Panc1 (cell line): ENCODE measurements around the gene WNK1. TPM values are rescaled to one million over a fixed set of nuclear protein-coding genes. Genes with fewer than 3 reads are reported as not detected.

Experiments used
- ATAC-seq: fragments of 200-7000 bp; cut with Tn5 transposase; 2 replicates; pipeline ENCODE4 v1.9.1; 2020; ENCODE audit warnings: mild to moderate bottlenecking, moderate library complexity
- BruUV-seq: library from RNA; stranded (reverse); fragments of 400-500 nt; replicated peaks from 2 replicates; lab custom pipeline; 2021; lab: Mats Ljungman, UMichigan
- CTCF ChIA-PET: fragments of 300-600 bp; sonication (Branson Sonifier 250); formaldehyde crosslinking; loops from one replicate; lab custom pipeline; 2022; ENCODE audit warnings: antibody characterized with exemption; lab: Charles Lee
- POLR2A ChIA-PET: fragments of 300-600 bp; sonication (Branson Sonifier 250); formaldehyde crosslinking; loops from one replicate; lab custom pipeline; 2022; ENCODE audit warnings: antibody characterized with exemption; lab: Charles Lee
- DNase-seq: peaks from one replicate; pipeline ENCODE4 v3.0.0-alpha.2; 2010; ENCODE audit warnings: low read depth, low spot score
- H3K27ac ChIP-seq: 2 replicates; pipeline ENCODE4 v1.5.1; 2011; ENCODE audit warnings: mild to moderate bottlenecking, low read length, inconsistent platforms
- H3K27me3 ChIP-seq: fragments of 200-500 bp; sonication (Bioruptor generic); 2 replicates; pipeline ENCODE4 v1.6.0; 2014; ENCODE audit warnings: low read length, inconsistent platforms; ENCODE audit not compliant: control insufficient read depth, insufficient read depth
- H3K36me3 ChIP-seq: fragments of 200-500 bp; sonication (Bioruptor generic); 2 replicates; pipeline ENCODE4 v1.5.1; 2014; ENCODE audit warnings: inconsistent platforms, mild to moderate bottlenecking, low read length, moderate library complexity; ENCODE audit not compliant: control insufficient read depth, insufficient read depth
- H3K4me1 ChIP-seq: 2 replicates; pipeline ENCODE4 v1.5.1; 2011; ENCODE audit warnings: inconsistent platforms, mild to moderate bottlenecking, low read length, moderate library complexity; ENCODE audit not compliant: control insufficient read depth, insufficient read depth
- H3K4me3 ChIP-seq, 2 experiments: 2 replicates each; pipeline ENCODE4 v1.5.1; 2011 to 2012; ENCODE audit warnings: low read depth in 2 of 2, low read length in 2 of 2, mild to moderate bottlenecking in 2 of 2, inconsistent platforms in 1 of 2, moderate library complexity in 1 of 2
- H3K9me3 ChIP-seq: fragments of 200-500 bp; sonication (Bioruptor generic); 2 replicates; pipeline ENCODE4 v1.5.1; 2014; ENCODE audit warnings: low read depth, mild to moderate bottlenecking, inconsistent platforms, low read length, moderate library complexity; ENCODE audit not compliant: control insufficient read depth, insufficient read depth
- CTCF ChIP-seq: fragments of 450-650 bp; IDR thresholded peaks from 2 replicates; pipeline ENCODE4 v1.5.1; 2017; ENCODE audit warnings: mild to moderate bottlenecking
- POLR2AphosphoS5 ChIP-seq: IDR thresholded peaks from 2 replicates; pipeline ENCODE4 v1.6.1; 2012; ENCODE audit warnings: mild to moderate bottlenecking, low read depth, low read length, moderate library complexity
- REST ChIP-seq, 2 experiments: IDR thresholded peaks; 2 replicates each; pipeline ENCODE4 v1.6.1; 2011 to 2012; ENCODE audit warnings: low read depth in 2 of 2, control low read depth in 1 of 2, low read length in 1 of 2, mild to moderate bottlenecking in 1 of 2, moderate library complexity in 1 of 2; ENCODE audit not compliant: insufficient read depth in 1 of 2
- SIN3A ChIP-seq: IDR thresholded peaks from 2 replicates; pipeline ENCODE4 v1.6.1; 2012; ENCODE audit warnings: low read depth, mild to moderate bottlenecking, low read length, moderate library complexity, borderline replicate concordance; ENCODE audit not compliant: insufficient read depth
- TCF7L2 ChIP-seq: IDR thresholded peaks from 2 replicates; pipeline ENCODE4 v1.6.1; 2011; ENCODE audit warnings: mild to moderate bottlenecking, low read depth, low read length, inconsistent platforms
- in situ Hi-C: cut with HindIII; loops from 2 replicates; pipeline ENCODE4 v1.10.0; 2016; ENCODE audit warnings: low sequenced_read_pairs, low pct_unique_long_range_greater_than_20kb
- intact Hi-C: fragments of 100-400 bp; cut with micrococcal nuclease; formaldehyde crosslinking; loops from one replicate; pipeline ENCODE4 v1.10.0; 2022; ENCODE audit not compliant: unreplicated experiment
- total RNA-seq: library from RNA; stranded (reverse); gene quantifications from one replicate; pipeline ENCODE4 v1.2.1, GENCODE V29; 2021; ENCODE audit not compliant: unreplicated experiment

Gene WNK1
- total RNA-seq, 1 experiment from 2014 or later = 181 TPM

GRCh38 chr12:851343-851742 is 99.0 kb downstream of the WNK1 start:
- Histone ChIP-seq H3K4me1 (peaks cover 4% of the 10 kb centered on the region; the same call in 1 of the 2 replicates), H3K27me3 (no peaks in the 10 kb centered on the region), H3K36me3 (no peaks in the 10 kb centered on the region), H3K4me3 (no peak overlapping the region), H3K9me3 (no peaks in the 10 kb centered on the region), H3K27ac (no peak overlapping the region)
- POLR2A ChIA-PET = no interaction called here
- DNase-seq = no peak
- no TSS peak for BruUV-seq
- in situ Hi-C loops (no loop called here), intact Hi-C loops (no loop called here)
- CTCF ChIA-PET = no interaction called here
- no peak for TF ChIP-seq POLR2AphosphoS5
- TF ChIP-seq CTCF = no peak
- no peak for TF ChIP-seq REST (IDR thresholded peaks at IDR 0.05; ENCODE audit: insufficient read depth in 1 of 2, low read depth in 2 of 2, low read length in 1 of 2)
- TF ChIP-seq TCF7L2 = no peak
- TF ChIP-seq SIN3A = no peak
- ATAC-seq = no peak

GRCh38 chr12:851913-852312 is 99.5 kb downstream of the WNK1 start:
- intact Hi-C loops = no loop called here
- no peak overlapping the region for H3K27ac ChIP-seq
- in situ Hi-C loops = no loop called here
- TF ChIP-seq TCF7L2 (no peak), POLR2AphosphoS5 (no peak), SIN3A (no peak), CTCF (no peak), REST (IDR thresholded peaks at IDR 0.05; ENCODE audit: insufficient read depth in 1 of 2, low read depth in 2 of 2, low read length in 1 of 2) (no peak)
- DNase-seq = no peak
- no TSS peak for BruUV-seq
- no peaks in the 10 kb centered on the region for H3K9me3 ChIP-seq
- ChIA-PET CTCF (no interaction called here), POLR2A (no interaction called here)
- H3K4me3 ChIP-seq = no peak overlapping the region
- H3K4me1 ChIP-seq = peaks cover 4% of the 10 kb centered on the region; the same call in 1 of the 2 replicates
- ATAC-seq = no peak
- H3K36me3 ChIP-seq = peaks cover 3% of the 10 kb centered on the region; the same call in 1 of the 2 replicates
- no peaks in the 10 kb centered on the region for H3K27me3 ChIP-seq
